K562 (cell line): Measurements from ENCODE around the gene CRY2. TPM values are rescaled to one million over a fixed set of nuclear protein-coding genes. Genes with fewer than 3 reads are reported as not detected.

ENCODE experiments used
- BRD4 ChIP-seq: fragments of 200-600 bp; sonication (generic); IDR thresholded peaks from 2 replicates; pipeline ENCODE4 v1.6.1; 2017; ENCODE audit warnings: inconsistent platforms
- ELF4 ChIP-seq: fragments of 450-650 bp; formaldehyde crosslinking; IDR thresholded peaks from 2 replicates; pipeline ENCODE4 v1.4.0; 2022; ENCODE audit warnings: missing genetic modification characterization
- EWSR1 ChIP-seq: fragments of 450-650 bp; IDR thresholded peaks from 2 replicates; pipeline ENCODE4 v1.6.1; 2018; ENCODE audit warnings: borderline replicate concordance, mild to moderate bottlenecking, low read depth, moderate library complexity; ENCODE audit not compliant: partially characterized antibody
- HNRNPLL ChIP-seq: fragments of 200-400 bp; formaldehyde crosslinking; IDR thresholded peaks from 2 replicates; pipeline ENCODE4 v1.6.1; 2017; ENCODE audit warnings: low read length, low read depth, mild to moderate bottlenecking; ENCODE audit not compliant: poor library complexity, severe bottlenecking
- NFIX ChIP-seq: fragments of 250-450 bp; sonication (Bioruptor Pico); IDR thresholded peaks from 2 replicates; pipeline ENCODE4 v1.4.0; 2020; ENCODE audit warnings: low read depth, mild to moderate bottlenecking, moderate library complexity
- SAFB2 ChIP-seq: fragments of 200-400 bp; formaldehyde crosslinking; IDR thresholded peaks from 2 replicates; pipeline ENCODE4 v1.6.1; 2018; ENCODE audit warnings: borderline replicate concordance, low read length, low read depth, moderate library complexity; ENCODE audit not compliant: severe bottlenecking
- SIN3A ChIP-seq, 2 experiments: fragments of 150-350 bp in 1 of 2; IDR thresholded peaks; 2 replicates each; pipeline ENCODE4 v1.6.1; 2011 to 2016; ENCODE audit warnings: borderline replicate concordance in 2 of 2, low read depth in 2 of 2, low read length in 2 of 2, mild to moderate bottlenecking in 2 of 2, moderate library complexity in 2 of 2; ENCODE audit not compliant: control insufficient read depth in 1 of 2
- SRSF1 ChIP-seq: fragments of 200-400 bp; formaldehyde crosslinking; IDR thresholded peaks from 2 replicates; pipeline ENCODE4 v1.6.1; 2017; ENCODE audit warnings: mild to moderate bottlenecking, low read depth, low read length, moderate library complexity
- TOE1 ChIP-seq, 2 experiments: fragments of 450-650 bp in 1 of 2; sonication (generic) in 1 of 2; formaldehyde crosslinking in 1 of 2; IDR thresholded peaks; 2 replicates each; pipeline versions ENCODE4 v1.7.1 to v1.8.0; 2016 to 2022; ENCODE audit warnings: borderline replicate concordance in 2 of 2, mild to moderate bottlenecking in 2 of 2, antibody characterized with exemption in 1 of 2, inconsistent platforms in 1 of 2, low read depth in 1 of 2, missing genetic modification reagents in 1 of 2, moderate library complexity in 1 of 2
- ZFP36 ChIP-seq: fragments of 150-350 bp; IDR thresholded peaks from 2 replicates; pipeline ENCODE4 v1.6.1; 2018; ENCODE audit warnings: low read length, low read depth; ENCODE audit not compliant: partially characterized antibody
- ZNF12 ChIP-seq: sonication (generic); formaldehyde crosslinking; IDR thresholded peaks from 2 replicates; pipeline ENCODE4 v1.4.0; 2020; ENCODE audit warnings: mild to moderate bottlenecking, missing genetic modification reagents
- ZNF217 ChIP-seq: sonication (generic); formaldehyde crosslinking; IDR thresholded peaks from 2 replicates; pipeline ENCODE4 v1.8.0; 2022; ENCODE audit warnings: mild to moderate bottlenecking, missing genetic modification reagents
- ZNF551 ChIP-seq: fragments of 250-450 bp; sonication (Bioruptor Pico); IDR thresholded peaks from 2 replicates; pipeline ENCODE4 v1.5.0; 2021; ENCODE audit warnings: mild to moderate bottlenecking, moderate library complexity
- polyA plus RNA-seq, 8 experiments: library from polyadenylated mRNA; depleted of rRNA in 4 of 8; stranded (reverse) in 5 of 8; unstranded in 3 of 8; fragments of >200 nt; fragmentation: Nextera tagmentation in 2 of 8; fragmentation: Illumina TruSeq in 1 of 8; extraction: Ambion mirVana in 2 of 8; extraction: Trizol in 1 of 8; gene quantifications; 2 replicates each; pipeline versions ENCODE4 v1.2.1 to v1.2.3, GENCODE V29; 2011 to 2014; ENCODE audit warnings: inconsistent platforms in 1 of 8, missing spikeins in 1 of 8
- total RNA-seq, 7 experiments: library from RNA; depleted of rRNA in 6 of 7; stranded (reverse); fragments of >200 nt in 6 of 7; fragmentation: Illumina TruSeq in 2 of 7; extraction: Trizol in 2 of 7; gene quantifications; 2 replicates each; pipeline versions ENCODE4 v1.2.1 to v1.2.3, GENCODE V29; 2011 to 2021; ENCODE audit warnings: low replicate concordance in 1 of 7
- TF ChIP-seq, protein P1 (sequence below), 2 experiments: fragments of 450-650 bp; conservative IDR thresholded peaks; 2 replicates each; pipeline ENCODE4 v1.6.1; 2017; ENCODE audit warnings: mild to moderate bottlenecking in 2 of 2, moderate library complexity in 2 of 2
- TF ChIP-seq, protein P2 (sequence below): fragments of 250-450 bp; sonication (Bioruptor Pico); IDR thresholded peaks from 2 replicates; pipeline ENCODE4 v1.8.0; 2022; ENCODE audit warnings: inconsistent platforms, mild to moderate bottlenecking, moderate library complexity, borderline replicate concordance
- TF ChIP-seq, protein P3 (sequence below): fragments of 450-650 bp; IDR thresholded peaks from 2 replicates; pipeline ENCODE4 v1.6.1; 2017; ENCODE audit warnings: mild to moderate bottlenecking, moderate library complexity
- TF ChIP-seq, protein P4 (sequence below): fragments of 250-450 bp; sonication (Bioruptor Pico); IDR thresholded peaks from 2 replicates; pipeline ENCODE4 v1.5.0; 2020; ENCODE audit warnings: mild to moderate bottlenecking, borderline replicate concordance

The CRY2 gene
- total and polyA plus RNA-seq, 9 of the 15 experiments (the other 6 are each of a cell fraction or from before 2014, with no cell fraction given): 2.3 to 23.9 (median 14.8) TPM

DNA sequence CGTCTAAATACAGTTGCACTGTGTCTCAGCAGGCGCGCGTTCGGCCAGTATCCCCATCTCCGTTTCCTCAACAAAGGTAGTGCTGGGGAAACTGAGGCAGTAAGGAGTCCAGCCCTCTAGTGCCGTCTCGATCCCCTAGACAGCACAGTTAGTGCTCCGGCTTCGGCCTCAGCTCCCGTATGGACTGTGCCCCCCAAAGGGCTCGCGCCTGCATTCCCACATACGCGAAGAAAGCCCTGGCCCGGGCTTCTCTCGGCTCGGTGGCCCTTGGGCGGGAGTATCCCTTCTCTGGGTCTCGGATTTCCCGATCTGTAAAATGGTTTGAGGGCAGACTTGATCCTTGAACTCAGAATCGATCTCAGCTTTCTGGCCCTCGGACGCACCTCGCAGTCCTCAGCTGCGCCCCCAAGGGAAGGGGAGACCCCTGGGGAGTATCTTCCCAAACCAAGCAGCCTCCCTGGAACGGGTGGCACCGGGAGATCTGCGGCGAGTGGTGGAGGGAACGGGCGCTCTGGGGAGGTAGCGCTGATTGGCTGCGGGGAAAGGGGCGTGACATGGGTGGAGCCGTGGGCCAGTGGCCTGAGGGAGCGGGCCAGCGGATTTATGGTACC lies 71.2 kb downstream of the CRY2 start (continued):
- TF ChIP-seq, protein P1, sequence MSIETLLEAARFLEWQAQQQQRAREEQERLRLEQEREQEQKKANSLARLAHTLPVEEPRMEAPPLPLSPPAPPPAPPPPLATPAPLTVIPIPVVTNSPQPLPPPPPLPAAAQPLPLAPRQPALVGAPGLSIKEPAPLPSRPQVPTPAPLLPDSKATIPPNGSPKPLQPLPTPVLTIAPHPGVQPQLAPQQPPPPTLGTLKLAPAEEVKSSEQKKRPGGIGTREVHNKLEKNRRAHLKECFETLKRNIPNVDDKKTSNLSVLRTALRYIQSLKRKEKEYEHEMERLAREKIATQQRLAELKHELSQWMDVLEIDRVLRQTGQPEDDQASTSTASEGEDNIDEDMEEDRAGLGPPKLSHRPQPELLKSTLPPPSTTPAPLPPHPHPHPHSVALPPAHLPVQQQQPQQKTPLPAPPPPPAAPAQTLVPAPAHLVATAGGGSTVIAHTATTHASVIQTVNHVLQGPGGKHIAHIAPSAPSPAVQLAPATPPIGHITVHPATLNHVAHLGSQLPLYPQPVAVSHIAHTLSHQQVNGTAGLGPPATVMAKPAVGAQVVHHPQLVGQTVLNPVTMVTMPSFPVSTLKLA (conservative IDR thresholded peaks at IDR 0.05): peak in 1 of 2 experiments; percentile 6; a peak in 1 of 4 replicates
- no peak for TF ChIP-seq BRD4
- no peak for TF ChIP-seq ZNF551 (CRISPR knock-in tag)
- TF ChIP-seq NFIX (CRISPR knock-in tag): no peak
- TF ChIP-seq SIN3A (IDR thresholded peaks at IDR 0.05; ENCODE audit: borderline replicate concordance in 2 of 2, control insufficient read depth in 1 of 2, low read depth in 2 of 2, low read length in 2 of 2): peak in 1 of 2 experiments; percentile 0; a peak in 1 of 4 replicates
- TF ChIP-seq, protein P2, sequence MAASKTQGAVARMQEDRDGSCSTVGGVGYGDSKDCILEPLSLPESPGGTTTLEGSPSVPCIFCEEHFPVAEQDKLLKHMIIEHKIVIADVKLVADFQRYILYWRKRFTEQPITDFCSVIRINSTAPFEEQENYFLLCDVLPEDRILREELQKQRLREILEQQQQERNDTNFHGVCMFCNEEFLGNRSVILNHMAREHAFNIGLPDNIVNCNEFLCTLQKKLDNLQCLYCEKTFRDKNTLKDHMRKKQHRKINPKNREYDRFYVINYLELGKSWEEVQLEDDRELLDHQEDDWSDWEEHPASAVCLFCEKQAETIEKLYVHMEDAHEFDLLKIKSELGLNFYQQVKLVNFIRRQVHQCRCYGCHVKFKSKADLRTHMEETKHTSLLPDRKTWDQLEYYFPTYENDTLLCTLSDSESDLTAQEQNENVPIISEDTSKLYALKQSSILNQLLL (CRISPR knock-in tag): no peak
- no peak for TF ChIP-seq SRSF1
- TF ChIP-seq TOE1 (IDR thresholded peaks at IDR 0.05; ENCODE audit: borderline replicate concordance): no peak
- TF ChIP-seq TOE1 (CRISPR knock-in tag; IDR thresholded peaks at IDR 0.05; ENCODE audit: borderline replicate concordance, low read depth): 0 out of 2 replicates have a peak, but pooled peaks have one; percentile 29
- TF ChIP-seq, protein P3, sequence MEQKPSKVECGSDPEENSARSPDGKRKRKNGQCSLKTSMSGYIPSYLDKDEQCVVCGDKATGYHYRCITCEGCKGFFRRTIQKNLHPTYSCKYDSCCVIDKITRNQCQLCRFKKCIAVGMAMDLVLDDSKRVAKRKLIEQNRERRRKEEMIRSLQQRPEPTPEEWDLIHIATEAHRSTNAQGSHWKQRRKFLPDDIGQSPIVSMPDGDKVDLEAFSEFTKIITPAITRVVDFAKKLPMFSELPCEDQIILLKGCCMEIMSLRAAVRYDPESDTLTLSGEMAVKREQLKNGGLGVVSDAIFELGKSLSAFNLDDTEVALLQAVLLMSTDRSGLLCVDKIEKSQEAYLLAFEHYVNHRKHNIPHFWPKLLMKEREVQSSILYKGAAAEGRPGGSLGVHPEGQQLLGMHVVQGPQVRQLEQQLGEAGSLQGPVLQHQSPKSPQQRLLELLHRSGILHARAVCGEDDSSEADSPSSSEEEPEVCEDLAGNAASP: no peak
- peak; percentile 5 for TF ChIP-seq HNRNPLL
- peak; percentile 14 for TF ChIP-seq ZFP36
- TF ChIP-seq ZNF217 (CRISPR knock-in tag): no peak
- TF ChIP-seq EWSR1: no peak
- no peak for TF ChIP-seq ZNF12 (CRISPR knock-in tag)
- TF ChIP-seq SAFB2: no peak
- TF ChIP-seq, protein P4, sequence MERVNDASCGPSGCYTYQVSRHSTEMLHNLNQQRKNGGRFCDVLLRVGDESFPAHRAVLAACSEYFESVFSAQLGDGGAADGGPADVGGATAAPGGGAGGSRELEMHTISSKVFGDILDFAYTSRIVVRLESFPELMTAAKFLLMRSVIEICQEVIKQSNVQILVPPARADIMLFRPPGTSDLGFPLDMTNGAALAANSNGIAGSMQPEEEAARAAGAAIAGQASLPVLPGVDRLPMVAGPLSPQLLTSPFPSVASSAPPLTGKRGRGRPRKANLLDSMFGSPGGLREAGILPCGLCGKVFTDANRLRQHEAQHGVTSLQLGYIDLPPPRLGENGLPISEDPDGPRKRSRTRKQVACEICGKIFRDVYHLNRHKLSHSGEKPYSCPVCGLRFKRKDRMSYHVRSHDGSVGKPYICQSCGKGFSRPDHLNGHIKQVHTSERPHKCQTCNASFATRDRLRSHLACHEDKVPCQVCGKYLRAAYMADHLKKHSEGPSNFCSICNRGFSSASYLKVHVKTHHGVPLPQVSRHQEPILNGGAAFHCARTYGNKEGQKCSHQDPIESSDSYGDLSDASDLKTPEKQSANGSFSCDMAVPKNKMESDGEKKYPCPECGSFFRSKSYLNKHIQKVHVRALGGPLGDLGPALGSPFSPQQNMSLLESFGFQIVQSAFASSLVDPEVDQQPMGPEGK (CRISPR knock-in tag): no peak
- 0 out of 2 replicates have a peak, but pooled peaks have one; percentile 15 for TF ChIP-seq ELF4 (CRISPR knock-in tag)
